Neural cell (in vitro differentiated cells): Measurements from ENCODE around the gene TRAM2. TPM values are rescaled to one million over a fixed set of nuclear protein-coding genes. Genes with fewer than 3 reads are reported as not detected.

Experiments
- H2AFZ ChIP-seq: fragments of 200-600, 300-800 bp; sonication (generic), shearing (Covaris generic); 2 replicates; pipeline ENCODE4 v1.6.0; 2014; ENCODE audit warnings: low read depth, mild to moderate bottlenecking, antibody characterized with exemption, low read length, moderate library complexity
- H3F3A ChIP-seq: fragments of 200-600 bp; shearing (Covaris generic); 2 replicates; pipeline ENCODE4 v1.6.1; 2016; ENCODE audit warnings: mild to moderate bottlenecking, moderate library complexity, mixed read lengths, antibody characterized with exemption, low read length; ENCODE audit not compliant: insufficient read depth, poor library complexity, severe bottlenecking
- H3K27ac ChIP-seq: fragments of 200-600, 300-800 bp; sonication (generic), shearing (Covaris generic); 2 replicates; pipeline ENCODE4 v1.5.1; 2014; ENCODE audit warnings: mild to moderate bottlenecking, low read length, moderate library complexity
- H3K27me3 ChIP-seq: fragments of 300-800, 200-600 bp; sonication (generic), shearing (Covaris generic); 2 replicates; pipeline ENCODE4 v1.6.0; 2014; ENCODE audit warnings: mild to moderate bottlenecking, low read depth, low read length, moderate library complexity; ENCODE audit not compliant: insufficient read depth
- H3K36me3 ChIP-seq: fragments of 300-800, 200-600 bp; sonication (generic), shearing (Covaris generic); 2 replicates; pipeline ENCODE4 v1.5.1; 2014; ENCODE audit warnings: mild to moderate bottlenecking, antibody characterized with exemption, low read length, moderate library complexity; ENCODE audit not compliant: insufficient read depth
- H3K4me2 ChIP-seq: fragments of 300-800, 200-600 bp; sonication (generic), shearing (Covaris generic); 2 replicates; pipeline ENCODE4 v1.6.0; 2014; ENCODE audit warnings: mild to moderate bottlenecking, low read length
- H3K4me3 ChIP-seq: fragments of 300-800, 200-600 bp; sonication (generic), shearing (Covaris generic); 2 replicates; pipeline ENCODE4 v1.5.1; 2014; ENCODE audit warnings: mild to moderate bottlenecking, low read length, moderate library complexity
- H3K79me2 ChIP-seq: fragments of 200-600 bp; shearing (Covaris generic); replicated peaks from 2 replicates; pipeline ENCODE4 v1.6.0; 2014; ENCODE audit warnings: mild to moderate bottlenecking, low read length, moderate library complexity; ENCODE audit not compliant: insufficient read depth
- H3K9ac ChIP-seq: fragments of 300-800, 200-600 bp; sonication (generic), shearing (Covaris generic); 2 replicates; pipeline ENCODE4 v1.6.1; 2016; ENCODE audit warnings: mild to moderate bottlenecking, low read length, mixed read lengths
- H3K9me2 ChIP-seq: fragments of 200-600 bp; shearing (Covaris generic); 2 replicates; pipeline ENCODE4 v1.6.1; 2016; ENCODE audit warnings: mild to moderate bottlenecking, low read length, mixed read lengths; ENCODE audit not compliant: insufficient read depth
- H3K9me3 ChIP-seq: fragments of 200-600, 300-800 bp; sonication (generic), shearing (Covaris generic); 2 replicates; pipeline ENCODE4 v1.6.1; 2016; ENCODE audit warnings: mild to moderate bottlenecking, mixed run types, low read length, moderate library complexity, mixed read lengths
- H4K20me1 ChIP-seq: fragments of 200-600 bp; shearing (Covaris generic); 2 replicates; pipeline ENCODE4 v1.6.1; 2016; ENCODE audit warnings: mild to moderate bottlenecking, mixed run types; ENCODE audit not compliant: insufficient read depth
- CTCF ChIP-seq: fragments of 450-650 bp; IDR thresholded peaks from 2 replicates; pipeline ENCODE4 v1.5.1; 2014; ENCODE audit warnings: antibody characterized with exemption, mild to moderate bottlenecking, moderate library complexity; ENCODE audit not compliant: poor library complexity, severe bottlenecking
- EP300 ChIP-seq: fragments of 450-650 bp; conservative IDR thresholded peaks from 2 replicates; pipeline ENCODE4 v1.6.1; 2014; ENCODE audit warnings: antibody characterized with exemption, mild to moderate bottlenecking, moderate library complexity; ENCODE audit not compliant: poor library complexity, severe bottlenecking
- EZH2 ChIP-seq: fragments of 200-600, 300-800 bp; shearing (Covaris generic), sonication (generic); IDR thresholded peaks from 2 replicates; pipeline ENCODE4 v1.6.1; 2014; ENCODE audit warnings: antibody characterized with exemption, low read length, borderline replicate concordance, mild to moderate bottlenecking; ENCODE audit not compliant: insufficient read depth, poor library complexity, severe bottlenecking
- MXI1 ChIP-seq: fragments of 450-650 bp; conservative IDR thresholded peaks from 2 replicates; pipeline ENCODE4 v1.6.1; 2014; ENCODE audit warnings: antibody characterized with exemption, mild to moderate bottlenecking; ENCODE audit not compliant: poor library complexity, severe bottlenecking
- POLR2AphosphoS5 ChIP-seq: IDR thresholded peaks from 2 replicates; pipeline ENCODE4 v1.6.1; 2012
- RAD21 ChIP-seq: fragments of 450-650 bp; conservative IDR thresholded peaks from 2 replicates; pipeline ENCODE4 v1.6.1; 2014; ENCODE audit warnings: antibody characterized with exemption, mild to moderate bottlenecking, moderate library complexity
- SMC3 ChIP-seq: fragments of 450-650 bp; conservative IDR thresholded peaks from 2 replicates; pipeline ENCODE4 v1.6.1; 2014; ENCODE audit warnings: antibody characterized with exemption, mild to moderate bottlenecking, moderate library complexity; ENCODE audit not compliant: poor library complexity
- TAF1 ChIP-seq: IDR thresholded peaks from 2 replicates; pipeline ENCODE4 v1.6.1; 2012; ENCODE audit warnings: low read depth
- polyA plus RNA-seq: library from polyadenylated mRNA; depleted of rRNA; stranded (reverse); fragments of >200 nt; gene quantifications from 2 replicates; pipeline ENCODE4 v1.2.3, GENCODE V29; 2014
- TF ChIP-seq, protein P1 (sequence below): IDR thresholded peaks from 2 replicates; pipeline ENCODE4 v1.6.1; 2012; ENCODE audit warnings: borderline replicate concordance

The TRAM2 gene
- polyA plus RNA-seq, 1 donor from 2014 or later: 0.41 TPM

GRCh38 chr6:52505726-52506409 lies 71.0 kb downstream of the TRAM2 start:
- H3K9me2 ChIP-seq: no peaks in the 10 kb centered on the region
- no peaks in the 10 kb centered on the region for H3F3A ChIP-seq
- no peak overlapping the region for H3K4me3 ChIP-seq
- no peak overlapping the region for H3K9ac ChIP-seq
- no peaks in the 10 kb centered on the region for H3K79me2 ChIP-seq
- no peaks in the 10 kb centered on the region for H3K9me3 ChIP-seq
- TF ChIP-seq MXI1 (no peak), TAF1 (no peak), CTCF (no peak), SMC3 (no peak), POLR2AphosphoS5 (no peak), RAD21 (no peak), EP300 (no peak), EZH2 (no peak)
- TF ChIP-seq, protein P1, sequence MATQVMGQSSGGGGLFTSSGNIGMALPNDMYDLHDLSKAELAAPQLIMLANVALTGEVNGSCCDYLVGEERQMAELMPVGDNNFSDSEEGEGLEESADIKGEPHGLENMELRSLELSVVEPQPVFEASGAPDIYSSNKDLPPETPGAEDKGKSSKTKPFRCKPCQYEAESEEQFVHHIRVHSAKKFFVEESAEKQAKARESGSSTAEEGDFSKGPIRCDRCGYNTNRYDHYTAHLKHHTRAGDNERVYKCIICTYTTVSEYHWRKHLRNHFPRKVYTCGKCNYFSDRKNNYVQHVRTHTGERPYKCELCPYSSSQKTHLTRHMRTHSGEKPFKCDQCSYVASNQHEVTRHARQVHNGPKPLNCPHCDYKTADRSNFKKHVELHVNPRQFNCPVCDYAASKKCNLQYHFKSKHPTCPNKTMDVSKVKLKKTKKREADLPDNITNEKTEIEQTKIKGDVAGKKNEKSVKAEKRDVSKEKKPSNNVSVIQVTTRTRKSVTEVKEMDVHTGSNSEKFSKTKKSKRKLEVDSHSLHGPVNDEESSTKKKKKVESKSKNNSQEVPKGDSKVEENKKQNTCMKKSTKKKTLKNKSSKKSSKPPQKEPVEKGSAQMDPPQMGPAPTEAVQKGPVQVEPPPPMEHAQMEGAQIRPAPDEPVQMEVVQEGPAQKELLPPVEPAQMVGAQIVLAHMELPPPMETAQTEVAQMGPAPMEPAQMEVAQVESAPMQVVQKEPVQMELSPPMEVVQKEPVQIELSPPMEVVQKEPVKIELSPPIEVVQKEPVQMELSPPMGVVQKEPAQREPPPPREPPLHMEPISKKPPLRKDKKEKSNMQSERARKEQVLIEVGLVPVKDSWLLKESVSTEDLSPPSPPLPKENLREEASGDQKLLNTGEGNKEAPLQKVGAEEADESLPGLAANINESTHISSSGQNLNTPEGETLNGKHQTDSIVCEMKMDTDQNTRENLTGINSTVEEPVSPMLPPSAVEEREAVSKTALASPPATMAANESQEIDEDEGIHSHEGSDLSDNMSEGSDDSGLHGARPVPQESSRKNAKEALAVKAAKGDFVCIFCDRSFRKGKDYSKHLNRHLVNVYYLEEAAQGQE: no peak
- no peak overlapping the region for H3K4me2 ChIP-seq
- no peaks in the 10 kb centered on the region for H3K27me3 ChIP-seq
- no peak overlapping the region for H2AFZ ChIP-seq
- H3K27ac ChIP-seq: no peak overlapping the region
- no peaks in the 10 kb centered on the region for H4K20me1 ChIP-seq
- no peaks in the 10 kb centered on the region for H3K36me3 ChIP-seq

GRCh38 chr6:52504782-52505136 lies 72.1 kb downstream of the TRAM2 start:
- H3K79me2 ChIP-seq: no peaks in the 10 kb centered on the region
- H3K9me2 ChIP-seq: no peaks in the 10 kb centered on the region
- H3K9ac ChIP-seq: no peak overlapping the region
- H2AFZ ChIP-seq: no peak overlapping the region
- no peak overlapping the region for H3K4me2 ChIP-seq
- no peak overlapping the region for H3K4me3 ChIP-seq
- TF ChIP-seq EP300 (no peak), TAF1 (no peak), POLR2AphosphoS5 (no peak), SMC3 (no peak), EZH2 (no peak)
- H3K27me3 ChIP-seq: no peaks in the 10 kb centered on the region
- no peaks in the 10 kb centered on the region for H4K20me1 ChIP-seq
- no peaks in the 10 kb centered on the region for H3K36me3 ChIP-seq
- H3K9me3 ChIP-seq: no peaks in the 10 kb centered on the region
- no peak overlapping the region for H3K27ac ChIP-seq
- no peaks in the 10 kb centered on the region for H3F3A ChIP-seq
